CD4-positive, alpha-beta T cell (primary cell): ENCODE measurements around the gene EXD2. TPM values are rescaled to one million over a fixed set of nuclear protein-coding genes. Genes with fewer than 3 reads are reported as not detected.
"Not testable (repeated sequence)": the region's sequence is repeated elsewhere in the genome, so short reads cannot be mapped to it uniquely, and the experiment has no call there.

Experiments
- ATAC-seq: fragments of 200-7000 bp; cut with Tn5 transposase; one replicate; pipeline ENCODE4 v1.10.0; 2022; ENCODE audit warnings: mild to moderate bottlenecking; ENCODE audit not compliant: poor library complexity
- CTCF ChIA-PET: fragments of 350-600 bp; sonication (Branson Sonifier 250); formaldehyde crosslinking; loops from one replicate; lab custom pipeline; 2021; ENCODE audit warnings: antibody characterized with exemption, inconsistent platforms; lab: Charles Lee
- POLR2A ChIA-PET: fragments of 350-600 bp; sonication (Branson Sonifier 250); formaldehyde crosslinking; loops from one replicate; lab custom pipeline; 2021; ENCODE audit warnings: antibody characterized with exemption, inconsistent platforms; lab: Charles Lee
- DNase-seq, 14 experiments: peaks; one replicate each; pipeline ENCODE4 v3.0.0-alpha.2; 2013 to 2020; ENCODE audit warnings: mixed read lengths in 2 of 14
- H3K27ac ChIP-seq, 2 donors: one replicate each; pipeline versions ENCODE4 v1.5.1 to v1.7.0; 2013; ENCODE audit warnings: low read length in 2 of 2, low read depth in 1 of 2, mild to moderate bottlenecking in 1 of 2
- H3K27me3 ChIP-seq, 2 experiments: 1 replicate in 1 of 2; 2 replicates in 1 of 2; pipeline versions ENCODE4 v1.6.1 to v1.7.0; 2013; ENCODE audit warnings: low read length in 2 of 2, control low read depth in 1 of 2, mild to moderate bottlenecking in 1 of 2, moderate library complexity in 1 of 2; ENCODE audit not compliant: insufficient read depth in 2 of 2, control insufficient read depth in 1 of 2
- H3K36me3 ChIP-seq: one replicate; pipeline ENCODE4 v1.6.1; 2013; ENCODE audit warnings: low read length, control low read depth; ENCODE audit not compliant: insufficient read depth
- H3K4me1 ChIP-seq: one replicate; pipeline ENCODE4 v1.6.1; 2013; ENCODE audit warnings: low read length, control low read depth; ENCODE audit not compliant: insufficient read depth
- H3K4me3 ChIP-seq: one replicate; pipeline ENCODE4 v1.5.1; 2013; ENCODE audit warnings: mild to moderate bottlenecking, low read length, moderate library complexity
- H3K9me3 ChIP-seq, 2 experiments: 1 replicate in 1 of 2; 2 replicates in 1 of 2; pipeline versions ENCODE4 v1.6.1 to v1.7.0; 2013; ENCODE audit warnings: low read length in 2 of 2, mild to moderate bottlenecking in 2 of 2, control low read depth in 1 of 2, moderate library complexity in 1 of 2; ENCODE audit not compliant: control insufficient read depth in 1 of 2, insufficient read depth in 1 of 2
- H3K27ac Mint-ChIP-seq: one replicate; pipeline ENCODE4 v1.8.0; 2020; ENCODE audit warnings: mixed read lengths
- H3K27me3 Mint-ChIP-seq: one replicate; pipeline ENCODE4 v1.8.0; 2021; ENCODE audit warnings: mixed read lengths
- H3K36me3 Mint-ChIP-seq: one replicate; pipeline ENCODE4 v1.8.0; 2021; ENCODE audit warnings: low read depth, mixed read lengths
- H3K4me1 Mint-ChIP-seq: one replicate; pipeline ENCODE4 v1.8.0; 2021; ENCODE audit warnings: low read depth, mixed read lengths
- H3K4me3 Mint-ChIP-seq: one replicate; pipeline ENCODE4 v1.8.0; 2020; ENCODE audit warnings: mild to moderate bottlenecking, mixed read lengths
- H3K9me3 Mint-ChIP-seq: one replicate; pipeline ENCODE4 v1.8.0; 2020; ENCODE audit warnings: mixed read lengths
- CTCF ChIP-seq: fragments of 200-600 bp; IDR thresholded peaks from one replicate; pipeline ENCODE4 v1.8.0; 2022; ENCODE audit warnings: antibody characterized with exemption, mild to moderate bottlenecking
- intact Hi-C, 2 experiments: fragments of 100-400 bp; cut with DNase I in 1 of 2; cut with micrococcal nuclease in 1 of 2; formaldehyde crosslinking; loops; one replicate each; pipeline versions ENCODE4 v1.15.1 to v1.9.0; 2023 to 2025; cut with DNase I, micrococcal nuclease
- total RNA-seq, 174 experiments: library from RNA in 2 of 174; stranded (reverse) in 2 of 174; gene quantifications; one replicate each; pipeline ENCODE4 v1.2.3 and lab custom pipeline; 2021 to 2026

EXD2 gene
- total RNA-seq, 2 experiments from 2014 or later = 6.6 to 7.0 TPM

- ChIA-PET CTCF (no interaction called here), POLR2A (no interaction called here)
- H3K4me1 Mint-ChIP-seq = no peaks in the 10 kb centered on the region
- no peak for ATAC-seq
- no peak overlapping the region for H3K4me3 Mint-ChIP-seq
- H3K27ac Mint-ChIP-seq = no peak overlapping the region
- Histone ChIP-seq H3K36me3 (no peaks in the 10 kb centered on the region), H3K4me1 (no peaks in the 10 kb centered on the region), H3K27me3 (no peaks in the 10 kb centered on the region), H3K4me3 (no peak overlapping the region), H3K9me3 (no peaks in the 10 kb centered on the region), H3K27ac (no peak overlapping the region)
- H3K36me3 Mint-ChIP-seq = no peaks in the 10 kb centered on the region
- no peak for TF ChIP-seq CTCF
- H3K9me3 Mint-ChIP-seq = no peaks in the 10 kb centered on the region
- DNase-seq = no peak
- H3K27me3 Mint-ChIP-seq = no peaks in the 10 kb centered on the region
- intact Hi-C loops = no loop called here
Measured at GRCh38 chr14:69288011-69288771, 96.9 kb downstream of the EXD2 start.

DNA sequence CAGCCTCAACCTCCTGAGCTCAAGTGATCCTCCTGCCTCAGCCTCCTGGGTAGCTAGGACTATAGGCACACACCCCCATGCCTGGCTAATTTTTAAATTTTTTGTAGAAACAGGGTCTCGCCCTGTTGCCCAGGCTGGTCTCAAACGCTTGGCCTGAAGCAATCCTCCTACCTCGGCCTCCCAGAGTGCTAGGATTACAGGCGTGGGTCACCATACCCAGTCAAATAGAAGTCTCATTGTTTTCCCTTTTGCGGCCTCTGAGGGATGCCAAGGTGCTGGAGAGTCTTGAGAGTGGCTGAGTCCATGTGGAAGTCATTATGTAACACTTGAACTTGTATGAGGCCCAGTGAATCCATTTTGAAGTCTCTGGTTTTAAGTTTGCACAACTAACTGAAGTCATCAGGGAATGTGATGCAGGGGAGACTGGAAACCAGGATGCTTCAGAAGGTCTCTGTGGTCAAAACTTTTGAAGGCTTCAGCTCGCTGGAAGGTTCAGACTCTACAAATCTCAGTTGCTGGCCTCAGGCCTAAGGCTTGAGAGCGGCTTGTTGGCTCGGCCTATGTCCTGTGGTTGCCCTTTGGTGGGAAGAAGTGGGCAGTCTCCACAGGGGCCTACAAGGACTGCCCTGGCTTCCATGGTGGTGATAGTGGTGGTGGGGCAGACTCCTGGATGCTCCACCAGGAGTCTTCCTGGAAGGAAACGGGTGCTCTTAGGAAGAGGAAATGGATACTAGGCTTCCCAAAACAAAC, 97.8 kb downstream of the EXD2 start:
- H3K4me3 Mint-ChIP-seq = no peak overlapping the region
- TF ChIP-seq CTCF = no peak
- intact Hi-C loops = no loop called here
- DNase-seq (no peak), ATAC-seq (no peak)
- no peaks in the 10 kb centered on the region for H3K4me1 Mint-ChIP-seq
- POLR2A ChIA-PET = no interaction called here
- peaks cover 3% of the 10 kb centered on the region for H3K27me3 Mint-ChIP-seq
- Histone ChIP-seq H3K27ac (no peak overlapping the region), H3K9me3 (no peaks in the 10 kb centered on the region), H3K27me3 (no peaks in the 10 kb centered on the region), H3K36me3 (no peaks in the 10 kb centered on the region), H3K4me1 (no peaks in the 10 kb centered on the region), H3K4me3 (no peak overlapping the region)
- H3K36me3 Mint-ChIP-seq = no peaks in the 10 kb centered on the region
- H3K27ac Mint-ChIP-seq = no peak overlapping the region
- no peaks in the 10 kb centered on the region for H3K9me3 Mint-ChIP-seq
- CTCF ChIA-PET = no interaction called here

- H3K4me3 ChIP-seq = no peak overlapping the region
- TF ChIP-seq CTCF = no peak
Measured at GRCh38 chr14:69289811-69290520, 98.7 kb downstream of the EXD2 start.

GRCh38 chr14:69290881-69291280, 99.6 kb downstream of the EXD2 start:
- POLR2A ChIA-PET, intact Hi-C loops, H3K4me3 ChIP-seq, H3K27me3 Mint-ChIP-seq, H3K36me3 ChIP-seq, H3K27me3 ChIP-seq, H3K4me1 ChIP-seq, H3K4me1 Mint-ChIP-seq, H3K4me3 Mint-ChIP-seq, H3K9me3 Mint-ChIP-seq, ATAC-seq, H3K9me3 ChIP-seq, H3K27ac ChIP-seq, H3K27ac Mint-ChIP-seq, H3K36me3 Mint-ChIP-seq, DNase-seq: not testable (repeated sequence)
- CTCF ChIA-PET = interaction anchor here (0.7 kb wide), 1 partner anchor 54 kb away, joined by 3 read pairs; no protein-coding TSS in a partner anchor

More at GRCh38 chr14:69289811-69290520, 98.7 kb downstream of the EXD2 start:
- no peaks in the 10 kb centered on the region for H3K27me3 ChIP-seq
- H3K27me3 Mint-ChIP-seq = peaks cover 3% of the 10 kb centered on the region
- H3K9me3 Mint-ChIP-seq = no peaks in the 10 kb centered on the region
- no peak overlapping the region for H3K27ac Mint-ChIP-seq
- H3K4me1 Mint-ChIP-seq = no peaks in the 10 kb centered on the region
- H3K36me3 ChIP-seq = no peaks in the 10 kb centered on the region
- H3K4me3 Mint-ChIP-seq = no peak overlapping the region
- no peaks in the 10 kb centered on the region for H3K9me3 ChIP-seq
- CTCF ChIA-PET = no interaction called here
- H3K36me3 Mint-ChIP-seq = no peaks in the 10 kb centered on the region
- ATAC-seq (no peak), DNase-seq (no peak)
- no peak overlapping the region for H3K27ac ChIP-seq
- POLR2A ChIA-PET = no interaction called here
- no peaks in the 10 kb centered on the region for H3K4me1 ChIP-seq
- intact Hi-C loops = no loop called here
